GM20431 (cell line): ENCODE data around the gene MLEC.

Source experiments
- in situ Hi-C: fragments of 300-500 bp; cut with MseI, MboI; formaldehyde crosslinking; loops from one replicate; pipeline ENCODE4 v1.15.0; 2020; ENCODE audit warnings: low sequenced_read_pairs; ENCODE audit not compliant: unreplicated experiment

Gene MLEC

GRCh38 chr12:120739031-120739762 is 52.2 kb downstream of the MLEC start:
- in situ Hi-C loops = no loop called here

GRCh38 chr12:120739821-120740613 is 53.1 kb downstream of the MLEC start:
- in situ Hi-C loops = no loop called here

GRCh38 chr12:120740871-120741270 is 53.9 kb downstream of the MLEC start:
- in situ Hi-C loops = no loop called here

GRCh38 chr12:120741476-120742421 is 54.8 kb downstream of the MLEC start:
- in situ Hi-C loops = no loop called here

- in situ Hi-C loops = no loop called here
Measured at GRCh38 chr12:120744922-120745493, 58.1 kb downstream of the MLEC start.

GRCh38 chr12:120748242-120748641 is 61.3 kb downstream of the MLEC start:
- in situ Hi-C loops = no loop called here

GRCh38 chr12:120749256-120749655 is 62.3 kb downstream of the MLEC start:
- in situ Hi-C loops = no loop called here

- in situ Hi-C loops = no loop called here
Measured at GRCh38 chr12:120750806-120751205, 63.9 kb downstream of the MLEC start.

- in situ Hi-C loops = no loop called here
Measured at GRCh38 chr12:120751389-120751788, 64.4 kb downstream of the MLEC start.
